ENCODE data around the gene CNP. TPM values are rescaled to one million over a fixed set of nuclear protein-coding genes. Genes with fewer than 3 reads are reported as not detected.
A peak's percentile ranks its signal among the peaks of the same experiment; 100 is the strongest.

CNP gene
- 47.6 TPM for polyA plus RNA-seq
- long read RNA-seq, donor 1, full-length matches to known transcripts, result 15 of 60 reads
- long read RNA-seq, donor 1, partial matches to known transcripts, result 45 of 60 reads
- long read RNA-seq, donor 1, other reads (novel, unspliced or antisense), result 0 of 60 reads
- long read RNA-seq, donor 2, full-length matches to known transcripts, result 14 of 14 reads
- long read RNA-seq, donor 2, partial matches to known transcripts, result 0 of 14 reads
- long read RNA-seq, donor 2, other reads (novel, unspliced or antisense), result 0 of 14 reads
- long read RNA-seq, donor 3, result 0 reads
- long read RNA-seq, donor 4, partial matches to known transcripts, result 0 of 1 reads
- long read RNA-seq, donor 4, other reads (novel, unspliced or antisense), result 0 of 1 reads
- long read RNA-seq, donor 5, full-length matches to known transcripts, result 13 of 13 reads
- long read RNA-seq, donor 5, partial matches to known transcripts, result 0 of 13 reads
- long read RNA-seq, donor 5, other reads (novel, unspliced or antisense), result 0 of 13 reads
- long read RNA-seq, donor 6, full-length matches to known transcripts, result 18 of 41 reads
- long read RNA-seq, donor 6, partial matches to known transcripts, result 23 of 41 reads
- long read RNA-seq, donor 6, other reads (novel, unspliced or antisense), result 0 of 41 reads
- long read RNA-seq, donor 7, full-length matches to known transcripts, result 7 of 7 reads
- long read RNA-seq, donor 7, partial matches to known transcripts, result 0 of 7 reads
- long read RNA-seq, donor 7, other reads (novel, unspliced or antisense), result 0 of 7 reads
- long read RNA-seq, donor 8, full-length matches to known transcripts, result 14 of 177 reads
- long read RNA-seq, donor 8, partial matches to known transcripts, result 135 of 177 reads
- long read RNA-seq, donor 8, other reads (novel, unspliced or antisense), result 28 of 177 reads
- long read RNA-seq, donor 9, full-length matches to known transcripts, result 10 of 115 reads
- long read RNA-seq, donor 9, partial matches to known transcripts, result 86 of 115 reads
- long read RNA-seq, donor 9, other reads (novel, unspliced or antisense), result 19 of 115 reads
- long read RNA-seq, donor 10, full-length matches to known transcripts, result 17 of 17 reads
- long read RNA-seq, donor 10, partial matches to known transcripts, result 0 of 17 reads
- long read RNA-seq, donor 10, other reads (novel, unspliced or antisense), result 0 of 17 reads
- long read RNA-seq, donor 11, full-length matches to known transcripts, result 11 of 11 reads
- long read RNA-seq, donor 11, partial matches to known transcripts, result 0 of 11 reads
- long read RNA-seq, donor 11, other reads (novel, unspliced or antisense), result 0 of 11 reads

DNA sequence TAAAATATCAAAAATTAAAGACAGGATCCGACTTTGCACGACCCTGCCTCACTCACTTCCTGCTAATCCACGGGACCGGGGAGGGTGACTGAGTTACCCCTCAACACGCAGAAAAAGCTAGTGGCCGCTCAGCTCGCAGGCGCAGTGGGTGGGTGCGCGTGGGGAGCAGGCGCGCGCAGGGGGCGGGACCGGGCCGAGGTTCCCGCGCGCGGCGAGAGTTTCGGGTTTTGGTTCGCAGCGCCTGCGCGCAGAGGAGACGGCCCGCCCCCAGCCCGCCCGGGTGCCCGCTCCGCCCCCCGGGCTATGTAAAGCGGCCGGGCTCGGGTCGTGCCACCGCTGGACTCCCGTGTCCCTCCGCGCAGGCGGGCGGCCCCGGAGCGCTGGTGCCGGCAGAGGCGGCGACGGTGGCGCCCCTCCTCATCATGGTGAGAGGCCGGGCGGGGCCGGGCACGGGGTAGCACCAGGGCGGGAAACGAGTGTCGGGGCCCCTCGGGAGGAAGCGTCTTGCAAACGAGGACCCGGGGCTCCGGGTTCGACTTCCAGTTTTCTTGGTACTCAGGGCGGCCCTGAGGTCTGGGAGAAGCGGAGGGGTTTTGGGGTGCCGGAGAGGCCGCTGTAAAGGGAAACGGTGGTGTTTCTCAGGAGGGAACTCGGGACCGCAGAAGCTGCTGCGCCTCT is at the start of gene CNP:
CNP (plus strand) TSS at position 333 of the 678 bp plus-strand sequence; CDS start at position 423, 90 bp downstream.
- no peaks in the 10 kb centered on the region for H3K9me3 ChIP-seq (ENCODE audit: control insufficient read depth, low read depth, low read length)
- H3K4me3 ChIP-seq (ENCODE audit: low read length), result peak within 1 kb of the TSS; percentile 98
- H3K4me1 ChIP-seq (ENCODE audit: control insufficient read depth, insufficient read depth, low read length), result peaks cover 19% of the 10 kb centered on the region
- WGBS (ENCODE audit: insufficient coverage, low lambda C conversion rate), result no CpG with 5 or more reads among the region's 71 CpGs
- H3K27ac ChIP-seq (ENCODE audit: low read length), result peak within 1 kb of the TSS; percentile 99
- H3K27me3 ChIP-seq (ENCODE audit: control insufficient read depth, insufficient read depth, low read length), result no peaks in the 10 kb centered on the region
- DNase-seq, result peak; percentile 88 to 95
- peaks cover 23% of the 10 kb centered on the region for H3K36me3 ChIP-seq (ENCODE audit: control insufficient read depth, insufficient read depth, low read length)

DNA sequence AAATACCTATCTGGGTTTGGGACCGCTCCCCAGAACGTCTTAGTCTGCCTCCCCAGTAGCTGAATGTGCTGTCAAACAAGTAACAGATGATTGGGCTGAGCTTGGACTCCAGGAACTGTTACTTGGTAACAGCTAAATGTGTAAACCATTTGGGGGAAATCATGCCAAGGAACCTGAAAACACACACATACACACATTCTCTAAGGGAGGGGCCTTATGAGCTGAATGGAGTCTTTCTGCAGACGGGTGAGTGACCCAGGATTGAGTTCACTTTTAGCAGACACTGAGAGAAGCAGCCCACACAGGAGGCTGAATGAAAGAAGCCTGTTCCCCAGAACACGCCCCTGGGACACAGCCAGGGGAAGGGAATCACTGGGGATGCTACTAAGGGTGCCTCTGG is 49.4 kb upstream of the CNP start:
- H3K27ac ChIP-seq (ENCODE audit: low read length), result peak overlapping the region; percentile 76
- no peaks in the 10 kb centered on the region for H3K27me3 ChIP-seq (ENCODE audit: control insufficient read depth, insufficient read depth, low read length)
- peak in 1 of 2 donors; percentile 48 for DNase-seq
- no peaks in the 10 kb centered on the region for H3K9me3 ChIP-seq (ENCODE audit: control insufficient read depth, low read depth, low read length)
- peaks cover 16% of the 10 kb centered on the region for H3K36me3 ChIP-seq (ENCODE audit: control insufficient read depth, insufficient read depth, low read length)
- H3K4me1 ChIP-seq (ENCODE audit: control insufficient read depth, insufficient read depth, low read length), result peaks cover 51% of the 10 kb centered on the region
- WGBS (ENCODE audit: insufficient coverage, low lambda C conversion rate), result 33% methylated on average over 2 of the region's 4 CpGs
- peak overlapping the region; percentile 95 for H3K4me3 ChIP-seq (ENCODE audit: low read length)

DNA sequence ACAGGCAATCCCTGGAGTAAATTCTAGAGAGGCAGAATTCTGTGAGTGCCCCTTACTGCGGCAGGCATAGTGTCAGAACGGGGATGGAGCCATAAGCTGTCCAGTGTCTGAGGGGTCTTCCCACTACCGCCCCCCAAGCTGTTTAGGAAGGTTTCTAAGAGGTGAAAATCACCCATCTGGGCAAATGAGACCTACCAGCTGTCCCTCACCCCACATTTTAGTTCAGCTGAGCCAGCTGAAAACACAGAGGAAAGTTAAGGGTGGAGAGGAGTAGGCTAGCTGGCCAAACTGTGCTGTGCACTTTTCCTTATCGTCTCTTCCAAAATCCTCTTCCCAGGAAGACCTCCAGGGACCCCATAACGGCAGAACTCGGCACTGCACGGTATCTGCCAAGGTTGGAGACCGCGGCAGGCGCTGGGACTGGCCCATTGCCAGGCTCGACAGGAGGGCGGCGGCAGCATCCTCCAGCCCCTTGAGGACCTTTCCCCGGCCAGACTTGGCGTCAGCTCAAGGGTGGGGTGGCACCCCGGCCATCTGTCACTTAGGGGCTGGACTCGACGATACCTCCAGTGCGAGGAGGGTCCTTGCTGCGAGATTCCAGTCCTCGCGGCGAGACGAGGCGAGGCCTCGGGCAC is 48.8 kb upstream of the CNP start:
- Histone ChIP-seq H3K27ac (ENCODE audit: low read length) (peak overlapping the region; percentile 76), H3K27me3 (ENCODE audit: control insufficient read depth, insufficient read depth, low read length) (no peaks in the 10 kb centered on the region), H3K4me3 (ENCODE audit: low read length) (peak overlapping the region; percentile 95), H3K36me3 (ENCODE audit: control insufficient read depth, insufficient read depth, low read length) (peaks cover 9% of the 10 kb centered on the region), H3K9me3 (ENCODE audit: control insufficient read depth, low read depth, low read length) (no peaks in the 10 kb centered on the region), H3K4me1 (ENCODE audit: control insufficient read depth, insufficient read depth, low read length) (peaks cover 51% of the 10 kb centered on the region)
- peak in 1 of 2 donors; percentile 68 for DNase-seq
- no CpG with 5 or more reads among the region's 26 CpGs for WGBS (ENCODE audit: insufficient coverage, low lambda C conversion rate)

DNA sequence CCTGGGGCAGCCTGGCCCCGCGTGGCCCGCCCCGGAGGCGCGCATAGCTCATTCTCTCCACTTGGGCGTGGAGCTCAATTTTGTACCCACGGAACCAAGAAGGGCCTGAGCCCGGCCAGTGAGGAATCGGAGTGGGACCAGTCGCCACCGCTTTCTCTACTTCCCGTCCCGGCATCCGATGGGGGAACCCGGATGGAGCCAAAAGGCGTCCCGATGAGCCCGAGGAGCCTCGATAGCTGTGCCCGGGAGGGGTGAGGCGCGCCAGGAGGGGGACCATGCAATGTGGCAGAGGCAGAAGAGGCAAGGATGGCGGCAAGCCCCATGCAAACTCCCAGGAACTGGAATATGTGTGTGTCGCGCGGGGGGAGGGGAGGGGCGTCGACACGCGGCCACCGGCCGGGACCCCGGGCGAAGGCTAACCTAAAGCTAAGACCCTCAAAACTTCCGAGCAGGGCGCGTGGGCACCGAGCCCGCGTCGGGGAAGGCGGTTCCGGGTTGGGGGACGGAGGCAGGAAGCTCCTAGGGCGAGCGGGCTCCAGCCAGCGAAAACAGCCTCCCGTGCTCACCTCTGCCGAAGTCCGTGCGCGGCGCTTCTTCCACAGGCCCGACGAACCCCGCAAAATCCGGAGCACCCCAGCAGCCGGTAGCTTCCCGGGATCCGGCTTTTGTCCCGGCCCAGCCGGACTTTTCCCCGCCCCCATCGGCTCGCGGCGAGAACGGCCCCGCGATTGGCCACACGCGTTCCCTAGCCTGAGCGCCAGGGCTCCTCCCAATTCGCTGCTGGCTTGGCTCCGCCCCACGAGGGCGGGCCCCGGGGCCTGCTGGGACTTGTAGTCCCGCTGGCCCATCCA is 48.1 kb upstream of the CNP start, which contains the start of gene ACLY:
ACLY (minus strand) TSS at position 638 of the 851 bp plus-strand sequence. CDS start 5,078 bp downstream, outside the sequence.
- Histone ChIP-seq H3K27ac (ENCODE audit: low read length) (peak within 1 kb of the TSS; percentile 80), H3K4me3 (ENCODE audit: low read length) (peak within 1 kb of the TSS; percentile 95), H3K9me3 (ENCODE audit: control insufficient read depth, low read depth, low read length) (no peaks in the 10 kb centered on the region), H3K36me3 (ENCODE audit: control insufficient read depth, insufficient read depth, low read length) (peaks cover 2% of the 10 kb centered on the region), H3K4me1 (ENCODE audit: control insufficient read depth, insufficient read depth, low read length) (peaks cover 45% of the 10 kb centered on the region), H3K27me3 (ENCODE audit: control insufficient read depth, insufficient read depth, low read length) (no peaks in the 10 kb centered on the region)
- peak; percentile 97 to 98 for DNase-seq
- WGBS (ENCODE audit: insufficient coverage, low lambda C conversion rate), result no CpG with 5 or more reads among the region's 80 CpGs

DNA sequence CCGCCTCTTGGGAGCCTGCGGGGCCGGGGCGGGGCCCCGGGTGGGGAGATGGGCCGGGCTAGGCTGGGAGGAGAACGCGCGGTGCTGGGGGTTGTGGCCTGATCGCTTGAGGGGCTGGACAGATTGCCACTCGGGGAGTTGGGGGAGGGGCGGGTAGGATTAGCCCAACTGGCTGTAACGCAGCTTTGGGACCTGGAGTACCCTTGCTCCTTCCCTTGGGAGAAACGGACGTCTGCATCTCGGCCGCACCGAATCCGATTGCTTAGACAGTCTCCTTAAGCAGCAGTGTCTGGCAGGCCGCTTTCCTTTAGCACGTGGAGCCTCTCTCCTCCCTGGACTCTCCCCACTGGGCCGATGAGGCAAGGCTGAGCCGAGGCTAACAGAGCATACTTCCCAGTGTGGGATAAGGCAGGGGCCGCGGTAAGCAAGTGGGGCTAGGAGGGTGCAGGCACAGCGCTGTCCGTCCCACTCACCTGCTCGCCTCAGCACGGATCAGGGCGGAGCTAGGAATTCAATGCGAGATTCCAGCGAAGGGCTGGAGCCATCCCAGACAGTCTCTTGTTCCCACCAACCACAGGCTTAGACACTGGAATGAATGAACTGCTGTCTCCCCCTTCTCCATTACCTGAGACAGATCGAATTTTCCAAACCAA is 47.3 kb upstream of the CNP start:
- no CpG with 5 or more reads among the region's 33 CpGs for WGBS (ENCODE audit: insufficient coverage, low lambda C conversion rate)
- no peaks in the 10 kb centered on the region for H3K9me3 ChIP-seq (ENCODE audit: control insufficient read depth, low read depth, low read length)
- no peak for DNase-seq
- peaks cover 38% of the 10 kb centered on the region for H3K4me1 ChIP-seq (ENCODE audit: control insufficient read depth, insufficient read depth, low read length)
- H3K27ac ChIP-seq (ENCODE audit: low read length), result peak overlapping the region; percentile 80
- no peaks in the 10 kb centered on the region for H3K36me3 ChIP-seq (ENCODE audit: control insufficient read depth, insufficient read depth, low read length)
- peak overlapping the region; percentile 95 for H3K4me3 ChIP-seq (ENCODE audit: low read length)
- H3K27me3 ChIP-seq (ENCODE audit: control insufficient read depth, insufficient read depth, low read length), result no peaks in the 10 kb centered on the region

DNA sequence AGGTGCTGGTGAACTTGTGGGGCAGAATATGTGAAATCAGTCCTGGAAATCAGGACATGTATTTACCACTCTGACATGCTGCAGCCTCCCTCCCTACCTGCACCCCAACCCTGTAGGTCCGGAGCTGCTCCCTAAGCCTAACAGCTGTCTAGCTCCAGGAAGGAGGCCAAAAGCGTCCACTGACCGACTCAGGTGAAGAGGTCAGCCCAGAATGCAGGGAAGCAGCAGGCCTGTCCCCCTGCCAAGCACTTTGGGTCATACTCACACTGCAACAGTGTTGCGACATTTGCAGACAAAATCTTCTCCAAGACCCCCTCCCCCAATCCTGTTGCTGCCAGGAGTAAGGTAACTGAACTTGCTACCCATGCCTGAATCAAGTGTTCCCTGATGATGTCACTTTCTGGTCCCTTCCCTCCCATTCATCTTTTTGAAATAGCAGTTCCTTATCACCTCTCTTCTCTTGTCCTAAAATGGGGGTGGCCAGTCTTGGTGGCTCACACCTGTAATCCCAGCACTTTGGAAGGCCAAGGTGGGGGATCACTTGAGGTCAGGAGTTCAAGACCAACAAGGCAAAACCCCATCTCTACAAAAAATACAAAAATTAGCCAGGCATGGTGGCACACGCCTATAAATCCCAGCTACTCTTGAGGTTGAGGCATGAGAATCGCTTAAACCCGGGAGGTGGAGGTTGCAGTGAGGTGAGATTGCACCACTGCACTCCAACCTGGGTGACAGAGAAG is 46.6 kb upstream of the CNP start:
- Histone ChIP-seq H3K36me3 (ENCODE audit: control insufficient read depth, insufficient read depth, low read length) (no peaks in the 10 kb centered on the region), H3K4me3 (ENCODE audit: low read length) (peak overlapping the region; percentile 95), H3K4me1 (ENCODE audit: control insufficient read depth, insufficient read depth, low read length) (peaks cover 30% of the 10 kb centered on the region), H3K9me3 (ENCODE audit: control insufficient read depth, low read depth, low read length) (no peaks in the 10 kb centered on the region), H3K27me3 (ENCODE audit: control insufficient read depth, insufficient read depth, low read length) (no peaks in the 10 kb centered on the region), H3K27ac (ENCODE audit: low read length) (peak overlapping the region; percentile 80)
- no peak for DNase-seq
- no CpG with 5 or more reads among the region's 7 CpGs for WGBS (ENCODE audit: insufficient coverage, low lambda C conversion rate)

DNA sequence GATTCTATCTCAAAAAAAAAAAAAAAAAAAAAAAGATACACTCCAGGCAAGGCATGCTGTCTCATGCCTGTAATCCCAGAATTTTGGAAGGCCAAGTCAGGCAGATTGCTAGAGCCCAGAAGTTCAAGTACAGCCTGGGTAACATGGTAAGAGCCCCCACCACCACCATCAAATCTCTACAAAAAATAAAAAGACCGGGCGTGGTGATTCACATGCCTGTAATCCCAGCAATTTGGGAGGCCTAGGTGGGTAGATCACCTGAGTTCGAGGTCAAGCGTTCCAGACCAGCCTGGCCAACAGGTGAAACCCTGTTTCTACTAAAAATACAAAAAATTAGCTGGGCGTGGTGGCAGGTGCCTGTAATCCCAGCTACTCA is 46.0 kb upstream of the CNP start:
- Histone ChIP-seq H3K36me3 (ENCODE audit: control insufficient read depth, insufficient read depth, low read length) (no peaks in the 10 kb centered on the region), H3K27ac (ENCODE audit: low read length) (no peak overlapping the region), H3K4me3 (ENCODE audit: low read length) (no peak overlapping the region), H3K27me3 (ENCODE audit: control insufficient read depth, insufficient read depth, low read length) (no peaks in the 10 kb centered on the region), H3K9me3 (ENCODE audit: control insufficient read depth, low read depth, low read length) (no peaks in the 10 kb centered on the region), H3K4me1 (ENCODE audit: control insufficient read depth, insufficient read depth, low read length) (peaks cover 25% of the 10 kb centered on the region)
- WGBS (ENCODE audit: insufficient coverage, low lambda C conversion rate), result no CpG with 5 or more reads among the region's 5 CpGs
- no peak for DNase-seq

DNA sequence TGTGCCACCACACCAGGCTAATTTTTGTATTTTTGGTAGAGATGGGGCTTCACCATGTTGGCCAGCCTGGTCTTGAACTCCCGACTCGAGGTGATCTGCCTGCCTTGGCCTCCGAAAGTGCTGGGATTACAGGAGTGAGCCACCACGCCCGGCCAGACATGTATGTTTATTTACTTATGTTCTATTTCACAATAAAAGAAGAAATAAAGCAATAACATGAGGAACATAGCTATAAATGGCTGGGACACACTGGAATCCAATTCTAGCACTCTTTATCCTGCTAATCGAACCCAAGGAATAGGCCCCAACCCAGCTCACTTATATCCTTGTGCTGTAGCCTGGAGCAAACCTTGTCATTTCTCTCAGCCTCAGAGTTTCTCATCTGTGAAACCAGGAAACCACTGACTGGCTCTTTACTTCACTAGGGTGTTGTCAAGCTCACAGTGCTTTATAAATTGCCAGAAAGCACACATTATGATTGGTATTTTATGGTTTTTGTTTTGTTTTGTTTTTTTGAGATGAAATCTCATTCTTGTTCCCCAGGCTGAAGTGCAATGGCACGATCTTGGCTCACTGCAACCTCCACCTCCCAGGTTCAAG is 40.5 kb upstream of the CNP start:
- Histone ChIP-seq H3K27ac (ENCODE audit: low read length) (no peak overlapping the region), H3K9me3 (ENCODE audit: control insufficient read depth, low read depth, low read length) (no peaks in the 10 kb centered on the region), H3K4me3 (ENCODE audit: low read length) (no peak overlapping the region), H3K4me1 (ENCODE audit: control insufficient read depth, insufficient read depth, low read length) (no peaks in the 10 kb centered on the region), H3K27me3 (ENCODE audit: control insufficient read depth, insufficient read depth, low read length) (no peaks in the 10 kb centered on the region), H3K36me3 (ENCODE audit: control insufficient read depth, insufficient read depth, low read length) (no peaks in the 10 kb centered on the region)
- WGBS (ENCODE audit: insufficient coverage, low lambda C conversion rate), result no CpG with 5 or more reads among the region's 7 CpGs
- DNase-seq, result no peak
